SK-N-SH treated with all-trans-retinoic acid at 6 μM for 48 hours (cell line): ENCODE results near the gene ZBTB7C.

Experiments
- BACH2 ChIP-seq: fragments of 250-450 bp; sonication (Bioruptor Pico); IDR thresholded peaks from 2 replicates; pipeline ENCODE4 v1.9.0; 2021; ENCODE audit warnings: mild to moderate bottlenecking, borderline replicate concordance
- TCF4 ChIP-seq: fragments of 250-450 bp; sonication (Bioruptor Pico); IDR thresholded peaks from 2 replicates; pipeline ENCODE4 v1.8.0; 2021; ENCODE audit warnings: mild to moderate bottlenecking, moderate library complexity, borderline replicate concordance
- ZC3H10 ChIP-seq: fragments of 250-450 bp; sonication (Bioruptor Pico); IDR thresholded peaks from 2 replicates; pipeline ENCODE4 v1.5.1; 2021; ENCODE audit warnings: mild to moderate bottlenecking, moderate library complexity
- ZFP3 ChIP-seq: fragments of 250-450 bp; sonication (Bioruptor Pico); IDR thresholded peaks from 2 replicates; pipeline ENCODE4 v1.5.0; 2020; ENCODE audit warnings: mild to moderate bottlenecking, moderate library complexity
- ZFP30 ChIP-seq: fragments of 450-650 bp; formaldehyde crosslinking; IDR thresholded peaks from 2 replicates; pipeline ENCODE4 v1.5.0; 2022; ENCODE audit warnings: mild to moderate bottlenecking, moderate library complexity

GRCh38 chr18:48452861-48453323 is 43.7 kb upstream of the ZBTB7C start:
- TF ChIP-seq ZFP3 (CRISPR knock-in tag) (no peak), ZC3H10 (CRISPR knock-in tag) (no peak), BACH2 (CRISPR knock-in tag) (no peak), TCF4 (CRISPR knock-in tag) (no peak), ZFP30 (CRISPR knock-in tag) (no peak)
